Stimulated activated CD8-positive, alpha-beta memory T cell treated with anti-CD3 and anti-CD28 coated beads, Interleukin-2, amount 100 ng/mL, for 1 hour (primary cell): ENCODE measurements around the gene ZNF503.

Source experiments
- DNase-seq, 2 donors: peaks; one replicate each; pipeline ENCODE4 v3.0.0-alpha.2; 2020; ENCODE audit warnings: low read depth in 2 of 2

The ZNF503 gene

DNA sequence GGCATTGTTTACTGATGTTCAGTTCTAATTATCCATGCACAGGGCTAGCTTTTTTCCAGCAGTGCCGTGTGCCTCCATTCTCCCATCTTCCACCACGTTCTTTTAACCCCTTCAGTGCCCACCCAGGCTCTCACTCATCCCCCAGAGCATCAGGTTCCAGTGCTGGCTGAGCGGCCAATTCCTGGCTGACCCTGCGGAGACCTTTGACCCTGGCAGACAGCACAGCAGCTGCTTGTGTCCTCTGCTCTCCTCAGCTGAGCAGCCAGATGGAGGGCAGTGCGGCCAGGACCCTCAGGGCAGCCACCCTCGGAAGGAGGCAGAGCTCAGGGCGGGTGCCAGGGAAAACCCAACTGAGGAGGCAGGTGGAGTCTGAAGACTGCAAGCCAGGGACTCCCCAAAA lies 48.4 kb downstream of the ZNF503 start:
- no peak for DNase-seq

DNA sequence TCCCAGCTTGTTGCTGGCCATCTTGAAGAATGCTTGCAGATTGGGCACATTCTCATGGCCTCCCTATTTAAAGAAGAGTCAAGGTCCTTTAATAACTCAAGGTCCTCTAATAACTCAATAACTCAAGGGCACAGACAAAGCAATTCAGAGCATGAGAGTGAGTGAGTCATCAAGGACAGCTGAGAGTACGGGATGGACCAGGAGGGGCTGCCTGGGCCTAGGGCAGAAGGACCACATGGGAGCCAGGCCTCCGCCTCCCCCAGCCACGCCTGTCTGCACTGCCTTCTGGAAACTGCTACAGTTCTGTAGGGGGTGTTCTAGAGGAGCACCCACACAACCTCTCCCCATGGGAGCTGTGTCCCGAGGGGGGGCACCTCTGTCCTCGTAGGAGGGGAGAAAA lies 48.9 kb downstream of the ZNF503 start:
- no peak for DNase-seq

DNA sequence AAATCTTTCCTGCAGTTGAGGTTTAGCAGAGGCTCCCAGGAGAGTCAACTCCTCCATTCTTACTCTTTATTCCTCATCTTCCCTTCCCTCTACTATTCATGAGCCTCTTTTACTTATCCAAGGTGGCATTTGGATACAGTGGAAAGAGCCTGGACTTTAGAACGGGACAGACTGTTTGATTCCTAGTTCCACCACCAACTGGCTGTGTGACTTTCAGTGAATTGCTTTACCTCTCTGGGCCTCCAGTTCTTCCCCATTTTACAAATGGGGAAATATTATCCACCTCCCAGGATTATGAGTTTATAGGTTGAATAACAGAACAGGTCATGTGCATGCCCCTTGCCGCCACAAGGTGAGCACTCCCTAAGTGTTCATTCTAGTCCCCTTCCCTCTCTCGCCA lies 49.9 kb downstream of the ZNF503 start:
- DNase-seq = no peak

DNA sequence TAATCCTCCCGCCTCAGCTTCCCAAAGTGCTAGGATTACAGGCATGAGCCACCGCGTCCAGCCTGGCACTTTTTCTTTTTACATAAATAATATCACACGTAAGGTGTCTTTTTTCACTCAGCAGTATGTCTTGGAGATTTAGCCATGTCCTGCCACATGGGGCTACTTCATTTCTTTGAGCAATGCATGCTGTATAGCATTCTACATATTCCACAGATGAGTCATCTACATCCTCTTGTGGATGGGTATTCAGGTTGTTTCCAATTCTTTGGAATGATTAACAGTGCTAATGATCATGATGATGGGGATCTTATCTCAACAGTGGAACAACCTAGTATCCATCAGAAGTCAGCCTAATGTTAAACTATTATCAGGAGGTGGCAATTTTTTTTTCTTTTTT lies 50.8 kb downstream of the ZNF503 start:
- no peak for DNase-seq
